GM20431 (cell line): ENCODE results near the gene NFXL1.

Source experiments
- in situ Hi-C: fragments of 300-500 bp; cut with MseI, MboI; formaldehyde crosslinking; loops from one replicate; pipeline ENCODE4 v1.15.0; 2020; ENCODE audit warnings: low sequenced_read_pairs; ENCODE audit not compliant: unreplicated experiment

The NFXL1 gene

DNA sequence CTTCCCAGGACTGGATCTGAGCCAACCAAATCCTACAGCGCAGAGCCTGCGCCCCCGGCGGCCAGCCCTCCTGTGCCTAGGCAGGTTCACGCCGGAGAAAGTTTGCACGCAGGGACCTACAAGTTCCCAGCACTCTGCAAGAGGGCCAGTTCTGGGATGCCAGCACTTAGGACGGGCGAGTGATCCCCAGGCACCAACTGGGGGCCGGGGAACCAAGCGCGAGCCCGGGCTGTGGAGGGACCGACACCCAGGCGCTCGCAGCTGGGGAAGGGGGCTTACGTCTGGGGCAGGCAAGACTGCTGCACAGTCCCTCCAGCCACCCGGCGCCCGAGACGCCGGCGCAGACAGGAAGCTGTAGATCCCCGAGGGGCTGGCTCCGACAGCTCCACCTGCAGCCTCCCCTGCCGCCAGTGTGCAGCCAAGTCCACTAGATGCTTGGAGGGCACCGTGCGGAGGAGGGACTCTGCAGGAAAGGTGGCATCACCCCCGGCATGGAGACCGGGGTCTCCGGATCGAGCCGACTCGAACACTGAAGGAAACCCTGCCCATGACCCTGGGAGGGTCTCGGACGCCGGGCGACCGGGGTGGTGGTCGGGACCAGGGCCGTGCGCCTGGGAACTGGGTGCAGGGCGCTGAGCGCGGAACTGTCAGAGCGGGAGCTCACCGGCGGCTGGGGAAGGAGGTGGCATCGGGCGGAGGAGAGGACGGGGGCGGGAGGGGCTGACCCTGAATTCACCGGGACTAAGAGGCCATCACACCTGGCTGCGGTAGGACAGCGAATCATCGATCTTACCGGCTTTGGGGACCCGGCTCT, 77.1 kb downstream of the NFXL1 start:
- in situ Hi-C loops, result no loop called here

GRCh38 chr4:47836641-47837093, 77.7 kb downstream of the NFXL1 start:
- in situ Hi-C loops, result no loop called here

DNA sequence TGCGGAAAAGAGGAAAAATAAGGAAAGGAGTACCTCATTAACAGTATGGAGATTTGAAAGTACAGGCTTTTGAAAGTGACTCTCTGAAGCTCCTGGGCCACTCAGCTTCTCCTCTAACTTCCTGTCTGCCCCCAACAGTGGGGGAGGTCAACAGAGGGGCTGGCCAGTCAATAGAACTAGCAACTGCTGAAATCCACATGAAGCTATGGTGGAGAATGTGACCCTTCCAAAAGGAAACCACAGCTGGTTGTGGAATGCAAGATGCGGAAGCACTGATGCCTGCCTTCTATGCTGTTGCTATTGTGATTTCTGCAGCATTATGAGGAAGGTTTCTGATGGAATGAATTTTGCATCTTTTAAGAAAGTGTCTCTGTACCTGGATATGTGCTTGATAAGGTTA, 78.9 kb downstream of the NFXL1 start:
- in situ Hi-C loops, result no loop called here

DNA sequence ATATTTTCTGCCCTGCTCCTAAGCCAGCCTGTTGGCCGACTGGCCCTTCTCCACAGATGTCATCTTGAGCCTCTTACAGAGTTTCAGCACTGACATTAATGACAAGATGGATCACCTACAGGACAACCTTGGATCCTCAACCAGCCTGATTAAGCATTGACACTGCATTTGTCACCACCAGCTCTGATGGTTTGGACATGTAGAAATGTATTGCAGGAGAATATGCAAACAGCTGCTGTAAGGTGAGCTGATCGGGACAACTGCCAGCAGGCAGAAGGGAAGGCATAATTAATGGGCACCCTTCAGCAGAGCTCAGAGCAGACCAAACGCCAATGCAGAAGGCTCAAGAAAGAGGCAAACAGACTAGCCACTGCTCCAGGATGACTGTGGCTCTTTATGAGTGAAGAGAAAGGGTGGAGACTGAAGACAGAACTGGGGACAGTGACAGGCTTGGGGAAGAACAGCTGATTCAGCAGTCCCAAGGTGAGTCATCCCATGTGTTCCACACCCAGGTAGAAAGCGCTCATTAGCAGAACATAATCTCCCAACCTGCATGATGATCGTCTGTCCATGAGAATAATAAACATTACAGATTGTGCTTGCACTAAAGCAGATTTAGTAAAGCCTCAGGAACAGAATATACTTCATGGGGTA, 83.2 kb downstream of the NFXL1 start:
- in situ Hi-C loops, result no loop called here

DNA sequence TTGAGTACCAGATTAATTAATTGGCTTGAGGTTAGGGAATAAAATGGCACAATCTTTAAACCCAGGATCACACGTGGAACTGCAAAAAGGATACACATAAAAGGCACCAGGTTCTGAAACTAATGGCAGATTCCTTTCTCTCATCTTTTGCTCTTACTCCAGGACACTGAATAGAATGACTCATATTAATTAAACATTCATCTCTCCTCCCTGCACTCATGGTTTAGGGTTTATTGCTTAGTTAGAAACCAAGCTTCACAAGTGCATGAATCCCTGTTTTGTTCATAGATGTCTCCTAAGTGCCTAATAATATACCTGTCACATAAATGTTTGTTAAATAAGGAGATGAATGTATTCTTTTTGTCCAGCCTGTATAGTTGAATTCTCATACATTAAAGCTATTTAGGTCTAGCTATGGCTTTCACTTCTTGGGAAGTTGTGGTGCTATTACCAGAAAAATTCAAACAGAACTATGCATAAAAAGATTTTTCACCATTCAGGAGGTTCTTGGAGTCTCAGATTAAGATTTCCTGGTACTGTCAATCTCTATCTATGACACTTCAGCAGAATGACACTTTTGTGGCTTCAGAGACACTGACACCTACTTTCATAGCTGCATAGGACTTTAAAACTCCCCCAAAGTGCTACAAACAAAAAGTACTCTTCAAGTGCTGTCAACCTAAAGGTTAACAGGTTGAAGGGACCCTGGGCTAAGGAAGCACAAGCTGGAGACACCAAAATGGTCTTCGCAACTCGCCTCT, 83.9 kb downstream of the NFXL1 start:
- in situ Hi-C loops, result no loop called here

- in situ Hi-C loops, result no loop called here
These were observed 84.9 kb downstream of the NFXL1 start for GRCh38 chr4:47829438-47829837.

- in situ Hi-C loops, result no loop called here
These were observed 86.9 kb downstream of the NFXL1 start for GRCh38 chr4:47827343-47828047.

- in situ Hi-C loops, result no loop called here
These were observed 89.5 kb downstream of the NFXL1 start for GRCh38 chr4:47824840-47825239.

DNA sequence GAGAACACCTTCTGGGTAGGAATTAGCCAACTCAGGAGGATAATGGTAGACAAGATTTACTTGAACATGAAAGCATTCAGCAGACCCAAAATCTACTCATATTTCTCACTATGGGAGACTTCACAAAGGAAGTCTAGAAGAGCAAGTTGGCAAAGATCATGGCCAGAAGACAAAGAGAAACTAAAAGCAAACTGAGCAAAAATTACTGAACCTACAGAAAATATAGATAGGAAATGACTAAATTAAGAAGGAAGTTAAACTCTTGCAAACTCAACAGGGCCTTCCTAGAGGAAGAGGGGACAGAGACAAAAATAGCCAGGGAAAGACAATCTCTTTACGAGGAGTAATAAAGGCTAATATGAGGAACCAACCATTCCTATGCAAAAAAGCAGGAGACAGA, 95.2 kb downstream of the NFXL1 start:
- in situ Hi-C loops, result no loop called here

DNA sequence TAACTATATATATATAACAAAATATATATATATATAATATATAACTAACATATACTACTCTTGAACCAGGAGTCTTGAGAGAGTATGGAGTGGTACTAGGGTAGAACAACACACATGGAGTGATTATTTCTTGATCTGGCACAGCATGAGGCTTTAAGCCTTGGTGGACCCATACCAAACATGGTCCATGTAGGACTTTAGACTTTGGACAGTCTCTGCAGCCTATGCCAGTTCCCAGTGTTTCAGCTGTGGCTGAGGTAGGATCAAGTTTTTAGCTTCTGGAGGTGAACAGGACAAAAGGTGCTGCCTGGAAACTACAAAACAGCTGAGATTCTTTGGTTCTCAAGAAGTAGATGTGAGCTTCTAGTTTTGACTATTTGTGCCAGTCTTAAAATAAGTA, 97.1 kb downstream of the NFXL1 start:
- in situ Hi-C loops, result no loop called here

GRCh38 chr4:47816748-47817147, 97.6 kb downstream of the NFXL1 start:
- in situ Hi-C loops, result no loop called here

DNA sequence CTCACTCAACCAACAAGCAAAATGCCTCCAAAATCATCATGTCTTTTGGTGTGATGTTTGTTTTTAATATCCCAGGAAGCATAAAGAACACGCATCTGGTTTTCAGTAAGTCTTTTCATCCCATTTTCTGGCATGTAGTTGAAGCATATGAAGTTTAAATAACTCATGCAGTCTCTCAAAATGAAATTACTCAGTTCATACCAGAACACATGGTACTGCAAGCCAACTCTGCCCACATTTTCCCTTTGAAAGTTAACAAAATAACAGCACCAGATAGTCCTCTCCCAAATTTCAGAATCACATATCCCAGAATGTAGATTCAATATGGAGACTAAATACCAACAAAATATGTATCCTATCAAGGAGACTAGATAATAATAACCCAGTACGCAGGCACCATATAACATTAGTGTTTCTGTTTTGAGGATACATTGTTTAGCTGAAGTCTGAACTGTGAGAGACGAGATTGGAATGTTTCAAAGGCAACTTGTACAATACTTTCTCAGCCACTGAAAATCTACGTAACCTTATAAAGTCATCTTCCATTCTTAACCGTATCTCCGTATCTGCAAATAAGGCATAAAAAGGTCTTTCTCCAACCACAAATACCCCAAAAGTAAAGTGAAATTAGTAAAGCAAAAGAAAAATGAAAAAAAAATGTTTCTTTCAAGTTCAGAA, 99.6 kb downstream of the NFXL1 start:
- in situ Hi-C loops, result no loop called here

DNA sequence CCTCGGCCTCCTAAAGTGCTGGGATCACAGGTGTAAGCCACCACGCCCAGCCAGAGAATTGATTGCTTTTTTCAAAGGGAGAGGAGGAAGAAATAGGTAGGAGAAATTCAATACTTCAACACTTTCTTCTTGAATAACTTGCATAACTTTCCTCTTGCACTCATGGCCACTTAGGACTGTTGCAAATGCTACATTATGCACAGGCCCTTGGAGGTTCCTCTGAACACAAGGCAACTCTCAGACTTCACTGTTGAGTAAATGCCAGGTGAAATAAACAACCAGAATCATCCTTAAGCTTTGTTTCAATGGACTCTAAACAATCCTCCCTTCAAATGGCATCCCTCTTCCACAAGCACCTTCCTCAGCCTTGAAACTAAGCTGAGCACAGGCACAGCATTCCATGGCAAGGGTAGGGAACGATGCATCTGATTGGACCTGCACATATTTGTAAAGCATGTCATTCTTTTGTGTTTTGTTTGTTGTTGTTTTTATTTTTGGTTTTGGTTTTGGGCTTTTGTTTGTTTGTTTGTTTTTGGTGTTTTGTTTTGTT, 104.7 kb downstream of the NFXL1 start:
- in situ Hi-C loops, result no loop called here

DNA sequence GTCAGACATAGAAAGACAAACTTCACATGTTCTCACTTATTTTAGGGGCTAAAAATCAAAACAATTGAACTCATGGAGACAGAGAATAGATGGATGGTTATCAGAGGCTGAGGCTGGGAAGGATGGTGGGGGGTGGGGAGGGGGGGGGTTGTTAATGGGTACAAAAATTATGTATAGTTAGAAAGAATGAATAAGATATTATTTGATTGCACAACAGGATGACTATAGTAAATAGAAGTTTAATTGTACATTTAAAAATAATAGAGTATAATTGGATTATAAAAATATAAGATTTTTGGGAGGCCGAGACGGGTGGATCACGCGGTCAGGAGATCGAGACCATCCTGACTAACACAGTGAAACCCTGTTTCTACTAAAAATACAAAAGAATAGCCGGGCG, 109.8 kb downstream of the NFXL1 start:
- in situ Hi-C loops, result no loop called here

DNA sequence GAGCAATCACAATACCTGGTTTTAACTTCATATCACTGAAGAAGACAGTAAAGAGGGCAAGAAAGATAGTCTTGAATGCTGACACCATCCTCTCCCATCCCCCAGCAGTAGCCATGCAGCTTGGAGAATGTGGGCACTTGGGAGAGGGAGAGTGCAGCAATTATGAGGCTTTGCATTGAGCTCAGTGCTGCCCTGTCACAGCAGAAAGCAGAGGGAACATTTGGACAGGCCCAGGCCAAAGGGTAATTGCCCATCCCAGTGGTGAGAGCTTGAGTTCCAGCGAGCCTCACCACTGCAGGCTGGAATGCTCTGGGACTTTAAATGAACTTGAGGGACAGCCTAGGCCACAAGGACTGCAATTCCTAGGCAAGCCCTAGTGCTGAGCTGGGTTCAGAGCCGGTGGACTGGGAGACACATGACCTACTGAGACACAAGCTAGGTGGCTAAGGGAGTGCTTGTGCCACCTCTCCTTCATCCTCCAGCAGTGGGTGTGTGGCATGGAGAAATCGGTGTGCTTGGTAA, 112.8 kb downstream of the NFXL1 start:
- in situ Hi-C loops, result no loop called here

DNA sequence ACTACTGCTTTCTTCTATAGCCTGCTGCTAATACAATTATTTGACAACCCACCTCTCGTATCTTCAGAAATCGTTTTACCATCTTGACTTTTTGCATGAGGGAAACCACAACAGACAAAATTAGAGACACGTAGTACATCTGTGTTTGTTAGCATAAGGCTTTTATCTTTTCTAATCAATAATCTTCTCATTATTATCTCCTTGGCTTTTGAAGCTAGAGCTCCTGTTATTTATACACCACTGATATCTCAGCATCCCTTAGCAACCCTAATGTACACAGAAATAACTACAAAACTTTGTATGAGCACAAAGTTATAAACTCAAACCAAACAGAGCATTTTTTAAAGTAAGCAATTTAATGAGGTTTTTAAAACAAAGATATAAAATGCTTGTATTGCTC, 116.2 kb downstream of the NFXL1 start:
- in situ Hi-C loops, result no loop called here
